HG02623 (cell line): ENCODE measurements around the gene CAPN15.

Experiments used
- ATAC-seq: cut with Tn5 transposase; IDR thresholded peaks from one replicate; pipeline ENCODE4 v1.9.1; 2021; ENCODE audit warnings: moderate library complexity; ENCODE audit not compliant: unreplicated experiment

Gene CAPN15

DNA sequence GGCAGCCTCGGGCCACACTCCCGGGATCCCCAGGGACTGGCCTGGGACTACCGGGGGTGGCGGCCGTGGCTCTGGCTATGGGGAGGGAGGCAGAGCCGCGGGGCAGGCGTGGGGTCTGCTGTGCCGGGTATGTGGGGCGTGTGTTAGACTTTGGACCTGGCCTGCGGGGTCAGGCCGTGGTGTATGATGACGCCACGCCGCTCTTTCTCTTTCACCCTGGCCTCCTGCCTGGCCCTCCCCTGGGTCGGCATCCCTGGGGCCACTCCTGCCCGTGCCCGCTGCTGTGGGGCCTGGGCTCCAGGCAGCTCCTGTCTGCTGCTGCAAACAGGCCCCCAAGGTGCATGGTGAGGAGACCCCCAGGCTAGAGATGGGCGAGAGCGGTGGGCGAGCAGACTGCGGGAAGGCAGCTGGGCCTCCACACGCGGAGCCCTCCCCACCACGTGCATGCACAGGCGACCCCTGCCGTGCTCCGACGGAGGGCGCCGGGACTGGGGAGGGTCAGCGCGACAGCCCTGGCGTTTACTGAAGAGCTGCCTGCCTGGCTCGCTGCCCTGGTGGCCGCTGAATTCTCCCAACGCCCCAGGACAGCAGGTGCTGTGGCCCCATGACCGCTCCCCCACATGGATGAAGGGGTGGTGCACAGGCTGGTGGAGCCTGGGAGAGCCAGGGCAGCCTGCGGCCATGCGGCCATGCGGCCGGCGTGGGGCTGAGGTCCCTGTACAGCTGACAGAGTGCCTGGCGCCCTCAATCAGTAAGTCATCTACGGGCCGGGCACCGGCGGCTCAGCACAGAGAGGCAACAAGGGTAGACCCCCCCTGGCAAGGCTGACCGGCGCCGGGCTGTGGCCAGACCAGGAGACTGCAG lies 16.0 kb downstream of the CAPN15 start:
- no peak for ATAC-seq

DNA sequence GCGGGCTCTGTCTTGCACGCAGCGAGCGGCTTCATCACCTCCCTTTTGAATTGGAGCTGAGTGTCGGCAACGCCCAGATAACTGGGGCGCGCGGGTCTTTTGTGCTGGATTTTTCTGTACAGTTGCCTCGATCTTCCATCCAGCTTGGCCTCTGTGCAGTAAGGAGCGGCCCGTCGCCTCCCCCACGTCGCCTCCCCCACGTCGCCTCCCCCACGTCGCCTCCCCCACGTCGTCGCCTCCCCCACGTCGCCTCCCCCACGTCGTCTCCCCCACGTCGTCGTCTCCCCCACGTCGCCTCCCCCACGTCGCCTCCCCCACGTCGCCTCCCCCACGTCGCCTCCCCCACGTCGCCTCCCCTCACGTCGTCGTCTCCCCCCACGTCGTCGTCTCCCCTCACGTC lies 17.0 kb downstream of the CAPN15 start:
- no peak for ATAC-seq

DNA sequence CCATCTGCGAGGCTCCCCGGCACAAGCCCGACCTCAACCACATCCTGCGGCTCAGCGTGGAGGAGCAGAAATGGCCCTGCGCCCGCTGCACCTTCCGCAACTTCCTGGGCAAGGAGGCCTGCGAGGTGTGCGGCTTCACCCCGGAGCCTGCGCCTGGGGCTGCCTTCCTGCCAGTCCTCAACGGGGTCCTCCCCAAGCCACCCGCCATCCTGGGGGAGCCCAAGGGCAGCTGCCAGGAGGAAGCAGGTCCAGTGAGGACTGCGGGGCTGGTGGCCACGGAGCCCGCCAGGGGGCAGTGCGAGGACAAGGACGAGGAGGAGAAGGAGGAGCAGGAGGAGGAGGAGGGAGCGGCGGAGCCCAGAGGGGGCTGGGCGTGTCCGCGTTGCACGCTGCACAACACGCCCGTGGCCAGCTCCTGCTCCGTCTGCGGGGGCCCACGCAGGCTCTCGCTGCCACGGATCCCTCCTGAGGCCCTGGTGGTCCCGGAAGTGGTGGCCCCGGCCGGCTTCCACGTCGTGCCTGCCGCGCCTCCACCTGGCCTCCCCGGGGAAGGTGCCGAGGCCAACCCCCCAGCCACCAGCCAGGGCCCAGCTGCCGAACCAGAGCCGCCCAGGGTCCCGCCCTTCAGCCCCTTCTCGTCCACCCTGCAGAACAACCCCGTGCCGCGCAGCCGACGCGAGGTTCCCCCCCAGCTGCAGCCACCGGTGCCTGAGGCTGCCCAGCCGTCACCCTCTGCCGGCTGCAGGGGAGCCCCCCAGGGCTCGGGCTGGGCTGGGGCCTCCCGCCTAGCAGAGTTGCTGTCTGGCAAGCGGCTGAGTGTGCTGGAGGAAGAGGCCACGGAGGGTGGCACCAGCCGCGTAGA lies 19.6 kb downstream of the CAPN15 start:
- ATAC-seq: no peak

DNA sequence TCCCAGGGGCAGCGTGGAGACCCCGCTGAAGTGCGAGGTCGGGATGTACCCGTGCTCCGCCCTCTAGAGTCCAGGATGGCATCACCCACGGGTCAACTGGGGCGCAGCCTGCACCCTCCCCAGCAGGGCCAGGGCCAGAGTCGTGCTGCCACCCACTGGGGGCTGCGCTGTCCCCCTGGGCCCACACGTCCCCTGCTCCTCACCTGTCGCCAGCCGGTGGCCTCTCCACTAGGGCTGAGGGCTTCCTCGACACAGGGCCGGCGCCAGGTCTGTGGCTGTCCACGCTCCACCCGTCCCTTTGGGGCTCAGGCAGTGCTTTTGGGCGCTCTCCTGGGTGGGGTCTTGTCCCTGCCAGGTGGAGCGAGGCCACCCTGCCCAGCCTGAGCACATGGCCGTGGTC lies 21.1 kb downstream of the CAPN15 start:
- ATAC-seq: no peak

DNA sequence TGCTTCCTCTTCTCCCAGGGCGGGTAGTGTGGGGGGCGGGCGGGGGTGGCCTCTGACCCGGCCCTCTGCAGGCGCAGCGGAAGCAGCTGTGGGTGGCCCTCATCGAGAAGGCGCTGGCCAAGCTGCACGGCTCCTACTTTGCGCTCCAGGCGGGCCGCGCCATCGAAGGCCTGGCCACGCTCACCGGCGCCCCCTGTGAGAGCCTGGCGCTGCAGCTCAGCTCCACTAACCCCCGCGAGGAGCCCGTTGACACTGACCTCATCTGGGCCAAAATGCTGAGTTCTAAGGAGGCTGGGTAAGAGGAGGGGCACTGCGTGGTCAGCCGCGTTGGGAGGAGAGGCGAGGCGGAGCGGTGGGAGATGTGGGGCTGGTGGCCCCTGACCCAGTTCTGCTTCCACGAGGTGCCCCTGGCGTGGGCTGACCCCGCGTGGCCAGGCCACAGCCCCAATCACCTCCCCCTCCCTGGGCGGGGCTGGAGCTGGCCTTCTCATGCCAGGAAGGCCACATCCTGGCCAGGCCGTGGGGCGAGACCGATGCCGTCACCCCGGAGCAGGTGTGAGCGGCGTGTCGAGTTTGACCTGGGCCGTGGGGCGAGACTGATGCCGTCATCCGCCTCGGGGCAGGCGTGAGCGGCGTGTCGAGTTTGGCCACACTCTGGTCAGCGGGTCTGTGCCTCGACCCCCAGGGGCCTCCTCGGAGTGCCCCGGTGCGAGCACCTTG lies 22.2 kb downstream of the CAPN15 start:
- no peak for ATAC-seq

DNA sequence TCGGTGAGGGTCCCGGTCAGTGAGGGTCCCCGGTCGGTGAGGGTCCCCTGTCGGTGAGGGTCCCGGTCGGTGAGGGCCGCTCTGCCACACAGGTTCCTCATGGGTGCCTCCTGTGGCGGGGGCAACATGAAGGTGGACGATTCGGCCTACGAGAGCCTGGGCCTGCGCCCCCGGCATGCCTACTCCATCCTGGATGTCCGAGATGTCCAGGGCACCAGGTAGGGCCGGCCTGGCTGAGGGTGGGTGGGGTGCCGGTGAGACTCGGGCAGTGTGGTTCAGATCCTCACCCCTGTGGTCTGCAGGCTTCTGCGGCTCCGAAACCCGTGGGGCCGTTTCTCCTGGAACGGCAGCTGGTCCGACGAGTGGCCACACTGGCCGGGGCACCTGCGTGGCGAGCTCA lies 23.7 kb downstream of the CAPN15 start:
- no peak for ATAC-seq

DNA sequence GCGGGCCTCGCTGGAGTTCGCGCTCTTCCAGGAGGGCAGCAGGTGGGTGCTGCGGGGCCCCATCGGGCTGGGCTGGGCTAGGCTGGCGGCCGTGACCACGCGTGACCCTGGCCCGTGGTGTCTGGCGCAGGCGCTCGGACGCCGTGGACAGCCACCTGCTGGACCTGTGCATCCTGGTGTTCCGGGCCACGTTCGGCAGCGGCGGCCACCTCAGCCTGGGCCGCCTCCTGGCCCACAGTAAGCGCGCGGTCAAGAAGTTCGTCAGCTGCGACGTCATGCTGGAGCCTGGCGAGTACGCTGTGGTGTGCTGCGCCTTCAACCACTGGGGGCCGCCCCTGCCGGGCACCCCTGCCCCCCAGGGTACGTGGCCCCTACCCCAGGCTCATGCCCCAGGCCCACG lies 24.7 kb downstream of the CAPN15 start:
- no peak for ATAC-seq

DNA sequence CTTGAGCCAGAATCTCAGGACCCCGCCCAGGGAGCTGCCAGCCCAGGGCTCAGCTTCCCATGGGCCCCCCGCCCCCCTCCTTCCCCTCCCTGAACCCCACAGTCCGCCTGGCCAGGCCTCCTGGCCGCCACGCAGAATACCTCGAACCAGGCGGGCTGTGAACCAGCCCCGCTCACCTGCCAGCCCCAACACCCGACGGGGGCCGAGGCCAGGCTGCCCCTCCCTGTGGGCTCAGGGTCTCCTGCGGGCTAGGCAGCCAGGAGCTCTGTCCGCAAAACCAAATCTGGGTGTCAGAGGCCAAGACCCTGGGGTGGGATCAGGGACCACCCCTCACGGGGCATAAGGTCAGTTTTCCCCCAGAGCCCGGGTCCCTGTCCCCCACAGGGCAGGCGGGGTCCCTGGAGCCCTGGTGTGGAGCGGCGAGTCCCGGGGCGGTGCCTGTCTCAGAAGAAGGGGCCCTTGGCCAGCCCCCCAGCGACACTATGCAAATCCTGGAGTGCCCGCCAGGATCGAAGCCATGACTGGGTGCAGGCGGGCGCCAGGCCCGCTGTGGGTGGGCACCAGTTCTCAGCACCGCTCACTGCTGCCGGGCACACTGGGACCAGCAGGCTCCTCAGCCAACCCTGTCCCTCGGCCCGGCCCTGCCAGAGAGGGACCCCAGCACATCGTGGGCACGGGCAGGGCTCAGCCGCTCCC lies 26.2 kb downstream of the CAPN15 start:
- ATAC-seq: no peak

DNA sequence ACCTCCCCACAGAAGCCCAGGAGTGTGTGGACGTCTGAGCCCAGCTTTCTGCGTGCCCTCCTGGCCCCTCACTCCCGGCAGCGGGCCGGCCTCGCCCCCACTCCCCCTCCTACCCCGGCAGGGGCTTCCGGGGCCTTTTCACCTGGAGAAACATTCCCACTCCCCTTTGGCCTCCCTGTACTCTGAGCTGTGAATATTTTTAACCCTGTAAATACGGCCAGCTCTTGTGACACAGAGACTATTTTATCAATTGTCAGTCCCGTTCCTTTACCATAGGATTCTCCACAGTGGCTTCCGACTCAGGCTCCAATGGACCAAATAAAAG lies 26.7 kb downstream of the CAPN15 start:
- no peak for ATAC-seq

DNA sequence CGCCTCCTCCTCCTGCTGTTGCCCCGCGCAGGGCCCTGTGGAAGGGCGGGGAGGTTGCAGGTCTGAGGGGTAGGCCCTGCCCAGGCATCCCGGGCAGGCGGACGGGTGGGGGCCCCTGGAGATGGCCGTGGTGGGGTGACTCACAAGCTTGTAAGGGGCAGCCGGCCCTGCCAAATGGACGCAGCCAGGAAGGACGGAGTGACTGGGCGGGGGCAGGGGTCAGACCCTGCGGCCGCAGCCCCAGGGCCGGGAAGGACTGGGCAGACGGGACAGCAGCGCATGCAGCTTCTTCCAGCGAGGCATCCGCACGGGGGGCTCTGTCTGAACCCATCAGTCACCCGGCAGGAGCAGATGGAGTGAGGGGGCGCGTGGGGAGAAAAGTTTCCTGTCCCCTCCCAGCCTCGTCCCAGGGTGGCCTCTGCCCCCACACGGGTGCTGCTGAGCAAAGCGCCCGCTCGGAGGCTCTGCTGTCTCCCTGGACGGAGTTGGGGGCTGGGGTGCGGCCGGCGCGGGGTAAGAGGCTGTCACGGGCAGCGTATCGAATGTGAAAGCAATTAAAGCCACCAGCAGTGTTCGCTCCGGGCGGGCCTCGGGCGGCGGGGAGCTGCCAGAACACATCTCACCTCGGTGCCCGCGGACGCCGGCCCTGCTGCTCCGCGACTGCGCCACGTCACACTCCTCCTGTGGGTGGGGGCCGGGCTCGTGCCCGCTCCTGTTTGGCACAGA lies 27.3 kb downstream of the CAPN15 start:
- no peak for ATAC-seq

DNA sequence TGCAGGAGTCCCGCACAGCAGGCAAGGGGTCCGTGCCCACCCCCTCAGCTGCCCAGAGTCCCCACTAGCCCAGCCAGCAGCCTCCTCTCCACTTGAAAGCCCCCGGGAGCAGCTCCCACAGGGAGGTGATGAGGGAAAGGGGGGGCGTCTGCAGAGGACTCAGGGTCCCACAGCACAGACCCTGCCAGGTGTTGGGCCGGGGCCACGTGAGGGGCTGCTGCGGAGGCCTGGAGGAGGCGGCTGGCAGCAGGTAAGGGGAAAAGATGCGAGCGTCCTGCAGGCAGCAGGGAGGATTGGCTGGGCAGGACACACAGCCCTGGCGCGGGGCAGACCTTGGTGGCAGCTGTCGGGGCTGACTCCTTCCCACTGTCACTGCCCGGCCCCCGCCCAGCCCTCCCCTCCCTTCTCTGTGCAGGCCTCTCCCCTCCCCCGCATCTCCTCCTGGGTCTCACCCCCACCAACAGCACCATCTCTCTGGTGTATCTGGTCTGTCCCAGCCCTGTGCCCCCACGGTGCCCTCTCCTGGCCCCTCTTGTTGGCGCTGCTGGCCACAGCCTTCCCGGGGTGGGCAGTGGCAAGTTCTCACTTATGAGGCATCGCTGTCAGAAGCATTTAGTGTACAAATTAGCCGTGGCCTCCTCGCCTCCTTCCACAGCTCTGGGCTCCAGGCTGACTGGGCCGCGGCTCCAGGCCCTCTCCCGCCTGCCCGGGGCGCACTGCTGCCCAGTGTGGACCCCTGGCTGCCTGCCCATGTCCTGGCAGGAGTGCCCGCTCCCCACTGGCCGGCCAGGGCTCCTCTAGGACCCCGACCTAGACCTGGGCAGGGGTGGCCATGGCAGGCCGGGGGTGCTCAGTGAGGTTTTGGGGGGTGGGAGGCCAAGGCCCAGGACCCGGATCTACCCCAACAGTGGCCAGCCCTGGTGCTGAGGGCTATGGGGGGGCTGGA lies 28.3 kb downstream of the CAPN15 start:
- no peak for ATAC-seq

DNA sequence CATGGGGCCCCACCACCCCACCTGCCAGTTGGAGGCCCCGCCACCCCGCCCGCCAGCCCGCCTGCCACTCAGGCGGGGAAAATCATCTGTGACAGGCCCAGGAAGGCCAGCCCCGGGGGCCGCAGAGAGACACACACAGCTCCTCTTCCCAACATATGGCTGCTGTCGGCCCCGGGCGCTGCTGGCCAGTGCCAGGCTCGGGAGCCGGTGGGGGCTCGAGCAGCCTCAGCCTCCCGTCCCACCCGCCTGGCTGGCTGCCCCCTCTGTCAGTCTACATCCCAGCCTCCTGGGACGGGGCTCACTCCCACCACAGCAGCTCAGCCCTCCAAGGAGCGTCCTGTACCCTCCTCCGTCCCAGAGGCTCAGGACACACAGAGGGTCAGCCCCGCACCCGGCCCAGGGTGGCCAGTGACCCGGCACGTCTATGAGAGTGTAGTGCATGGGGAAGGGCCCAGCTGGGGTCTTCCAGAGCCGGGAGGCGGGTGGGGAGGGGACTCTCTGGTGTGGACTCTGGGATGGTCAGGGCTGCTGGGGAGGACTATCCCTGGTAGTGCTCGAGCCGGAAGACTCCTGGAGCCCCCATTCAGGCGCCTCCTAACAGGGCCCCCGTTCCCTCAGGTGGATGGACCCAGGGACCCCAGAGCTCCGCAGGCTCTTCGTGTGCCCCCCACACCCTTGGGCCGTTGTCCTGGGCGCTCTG lies 29.1 kb downstream of the CAPN15 start:
- no peak for ATAC-seq

DNA sequence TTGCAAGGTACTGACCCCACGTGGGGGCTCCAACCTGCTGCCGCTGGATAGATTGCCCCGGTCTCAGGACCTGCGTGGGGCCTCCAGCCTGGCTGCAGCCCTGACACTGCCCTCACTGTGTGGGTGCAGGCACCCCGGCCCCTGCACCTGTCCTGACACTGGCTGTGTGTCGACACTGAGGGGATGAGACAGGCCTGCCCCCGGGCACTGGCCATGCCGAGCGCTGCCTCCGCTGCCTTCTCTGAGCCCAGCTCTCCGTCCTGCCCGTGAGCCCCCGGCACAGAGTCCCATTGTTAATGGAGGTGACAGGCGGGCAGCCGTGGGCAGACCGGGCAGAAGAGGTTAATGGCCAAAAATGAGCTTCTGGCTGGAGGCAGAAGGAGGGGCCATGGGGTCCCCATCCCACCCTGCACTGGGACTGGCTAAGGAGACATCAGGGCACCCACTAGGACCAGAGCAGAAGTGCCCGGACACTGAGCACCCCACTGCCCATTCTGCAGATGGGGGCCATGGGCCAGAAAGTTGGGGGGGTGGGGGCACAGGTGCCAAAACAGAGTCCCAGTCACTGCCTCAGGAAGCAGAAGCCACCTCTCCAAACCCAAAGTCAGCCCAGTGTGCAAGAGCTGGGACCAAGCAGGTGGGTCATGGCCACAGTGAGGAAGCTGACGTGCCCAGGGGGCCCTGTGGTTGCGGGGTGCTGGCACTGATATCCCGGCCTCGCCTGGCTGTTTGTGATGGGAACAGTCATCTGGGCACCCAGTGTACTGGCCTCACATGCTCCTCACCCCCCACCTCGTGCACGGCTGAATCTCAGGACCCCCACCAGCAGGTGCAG lies 30.2 kb downstream of the CAPN15 start:
- no peak for ATAC-seq

DNA sequence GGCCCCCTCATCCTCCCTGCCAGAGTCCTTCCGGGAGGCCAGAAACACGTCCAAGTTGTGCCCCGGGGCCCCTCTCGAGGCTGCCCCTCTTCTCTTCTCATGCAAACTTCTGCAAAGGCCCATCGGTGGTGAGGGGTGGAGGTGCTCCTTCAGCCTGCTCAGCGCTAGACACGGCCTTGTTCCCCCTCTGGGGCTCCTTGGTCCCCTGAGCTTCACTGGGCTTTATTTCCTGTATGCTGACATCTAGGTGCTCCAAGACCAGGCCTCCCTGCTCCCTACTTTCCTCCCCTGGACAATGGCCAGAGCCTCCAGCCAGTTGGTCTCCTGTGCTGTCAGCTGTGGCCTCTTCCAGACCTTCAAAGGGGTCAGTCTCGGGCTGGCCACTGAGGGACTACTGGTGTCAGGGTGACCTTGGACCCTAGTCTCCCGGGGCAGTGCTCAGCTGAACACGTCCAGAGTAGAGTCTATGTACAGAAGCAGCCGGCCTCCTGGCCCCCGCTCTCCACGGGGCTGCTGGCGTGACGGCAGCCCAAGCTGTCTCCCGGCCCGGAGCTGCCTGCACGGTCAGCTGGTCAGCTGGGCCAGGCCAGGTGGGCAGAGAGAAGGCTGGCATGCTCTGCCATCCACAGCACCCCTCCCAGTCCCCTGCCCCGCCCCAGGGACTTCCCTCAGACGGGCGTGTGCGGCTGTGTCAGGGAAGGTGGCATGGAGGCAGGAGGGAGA lies 30.9 kb downstream of the CAPN15 start:
- ATAC-seq: no peak

DNA sequence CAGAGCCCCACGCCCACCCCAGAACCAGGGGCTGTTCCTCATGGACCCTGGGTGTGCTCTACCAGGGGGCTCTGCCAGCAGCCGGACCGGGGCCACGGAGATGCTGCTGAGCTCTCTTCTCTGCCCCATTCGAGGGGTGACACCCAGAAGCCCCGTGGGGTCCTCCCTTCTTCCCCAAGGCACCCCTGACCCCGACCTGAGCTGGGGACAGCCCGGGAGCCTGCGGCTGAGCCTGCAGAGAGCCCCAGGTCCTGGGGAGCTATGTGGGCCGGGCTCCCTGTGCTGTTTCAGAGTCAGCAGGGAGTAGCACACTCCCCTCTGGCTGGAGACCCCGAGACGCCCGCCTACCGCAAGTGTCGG lies 31.5 kb downstream of the CAPN15 start:
- no peak for ATAC-seq

DNA sequence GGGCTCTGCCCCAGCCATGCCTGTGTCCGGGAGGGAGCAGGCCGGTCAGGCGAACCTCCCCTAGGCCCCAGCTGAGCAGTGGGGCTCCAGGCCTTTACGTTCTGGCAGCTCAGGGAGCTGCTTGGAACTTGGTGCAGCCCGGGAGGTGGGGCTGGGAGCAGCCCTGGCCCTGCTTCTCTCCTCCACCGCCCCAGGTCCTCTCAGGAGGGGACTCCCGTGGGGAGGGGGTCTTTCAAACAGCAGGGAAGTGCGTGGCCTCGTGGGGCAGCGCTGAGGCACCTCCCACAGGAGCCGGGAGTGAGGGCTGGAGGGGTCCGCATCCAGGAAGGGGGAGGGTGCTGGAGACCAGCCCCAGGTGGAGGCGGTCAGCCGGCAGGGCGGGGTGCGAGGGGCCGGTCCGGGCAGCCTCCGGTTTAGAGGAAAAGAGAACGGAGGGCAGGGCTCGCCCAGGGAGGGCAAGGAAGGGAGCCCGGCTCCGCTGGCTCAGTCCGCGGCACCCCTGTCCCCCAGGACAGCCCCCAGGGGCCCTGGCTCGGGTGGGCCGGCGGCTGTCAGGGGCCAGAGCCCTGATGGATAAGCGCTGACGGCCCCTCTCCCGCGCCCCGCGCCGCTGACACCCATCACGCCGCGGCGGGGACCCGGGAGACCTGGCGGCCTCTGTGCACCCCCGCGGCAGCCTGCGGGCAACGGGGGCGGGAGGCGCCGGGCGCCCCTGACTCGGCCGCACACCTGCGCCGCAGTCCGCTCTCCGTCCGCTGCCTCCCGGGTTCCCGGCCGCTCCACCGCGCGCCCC lies 32.1 kb downstream of the CAPN15 start:
- no peak for ATAC-seq
